D721Med (cell line): ENCODE measurements around the gene TMEM255B.

Source experiments
- DNase-seq: peaks from one replicate; pipeline ENCODE4 v3.0.0; 2011; ENCODE audit warnings: low spot score; ENCODE audit not compliant: insufficient read length
- FAIRE-seq: peaks from 2 replicates; lab custom pipeline; 2011; peaks lifted over from hg19 to GRCh38; lab: Jason Lieb, UNC
- TF ChIP-seq, protein P1 (sequence below): IDR thresholded peaks from 2 replicates; pipeline ENCODE4 v1.5.1; 2012; ENCODE audit warnings: mild to moderate bottlenecking, control low read depth; ENCODE audit not compliant: insufficient read depth; ENCODE audit errors: missing control alignments

TMEM255B gene

DNA sequence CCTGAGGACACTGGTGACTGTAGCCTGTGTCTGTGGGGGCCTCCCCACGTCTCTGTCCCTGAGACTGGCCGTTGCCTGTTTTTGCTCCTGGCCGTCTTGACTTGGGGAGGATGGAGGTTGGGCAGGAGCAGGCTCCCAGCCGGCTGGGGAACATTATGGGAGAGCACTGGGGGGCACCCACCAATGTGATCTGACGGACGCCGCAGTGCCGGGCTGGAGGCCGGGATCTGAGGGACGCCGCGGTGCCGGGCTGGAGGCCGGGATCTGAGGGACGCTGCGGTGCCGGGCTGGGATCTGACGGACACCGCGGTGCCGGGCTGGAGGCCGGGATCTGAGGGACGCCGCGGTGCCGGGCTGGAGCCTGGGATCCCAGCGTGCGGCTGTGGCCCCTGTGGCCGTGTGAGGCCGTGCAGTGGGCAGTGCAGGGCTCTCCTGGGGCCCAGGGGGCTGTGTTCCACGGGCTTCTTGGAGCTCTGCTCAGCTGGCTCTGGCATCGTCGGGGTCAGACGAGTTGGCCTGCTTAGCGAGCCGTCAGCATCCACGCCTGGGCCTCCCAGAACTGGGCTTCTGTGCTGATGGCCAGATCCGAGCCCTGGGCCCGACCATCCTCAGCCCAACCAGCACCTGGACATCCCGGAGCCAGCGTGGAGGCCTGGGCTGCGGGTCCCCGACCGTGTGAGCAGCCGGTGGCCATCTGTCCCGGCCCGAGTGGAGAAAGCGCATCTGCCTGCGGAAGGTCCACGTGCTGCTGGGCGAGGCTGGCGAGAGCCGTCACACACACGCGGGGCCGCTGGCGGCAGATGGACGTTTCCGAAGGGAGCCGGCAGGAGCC, 59.0 kb downstream of the TMEM255B start:
- FAIRE-seq, result no peak
- DNase-seq, result no peak
- TF ChIP-seq, protein P1, sequence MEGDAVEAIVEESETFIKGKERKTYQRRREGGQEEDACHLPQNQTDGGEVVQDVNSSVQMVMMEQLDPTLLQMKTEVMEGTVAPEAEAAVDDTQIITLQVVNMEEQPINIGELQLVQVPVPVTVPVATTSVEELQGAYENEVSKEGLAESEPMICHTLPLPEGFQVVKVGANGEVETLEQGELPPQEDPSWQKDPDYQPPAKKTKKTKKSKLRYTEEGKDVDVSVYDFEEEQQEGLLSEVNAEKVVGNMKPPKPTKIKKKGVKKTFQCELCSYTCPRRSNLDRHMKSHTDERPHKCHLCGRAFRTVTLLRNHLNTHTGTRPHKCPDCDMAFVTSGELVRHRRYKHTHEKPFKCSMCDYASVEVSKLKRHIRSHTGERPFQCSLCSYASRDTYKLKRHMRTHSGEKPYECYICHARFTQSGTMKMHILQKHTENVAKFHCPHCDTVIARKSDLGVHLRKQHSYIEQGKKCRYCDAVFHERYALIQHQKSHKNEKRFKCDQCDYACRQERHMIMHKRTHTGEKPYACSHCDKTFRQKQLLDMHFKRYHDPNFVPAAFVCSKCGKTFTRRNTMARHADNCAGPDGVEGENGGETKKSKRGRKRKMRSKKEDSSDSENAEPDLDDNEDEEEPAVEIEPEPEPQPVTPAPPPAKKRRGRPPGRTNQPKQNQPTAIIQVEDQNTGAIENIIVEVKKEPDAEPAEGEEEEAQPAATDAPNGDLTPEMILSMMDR, result no peak

DNA sequence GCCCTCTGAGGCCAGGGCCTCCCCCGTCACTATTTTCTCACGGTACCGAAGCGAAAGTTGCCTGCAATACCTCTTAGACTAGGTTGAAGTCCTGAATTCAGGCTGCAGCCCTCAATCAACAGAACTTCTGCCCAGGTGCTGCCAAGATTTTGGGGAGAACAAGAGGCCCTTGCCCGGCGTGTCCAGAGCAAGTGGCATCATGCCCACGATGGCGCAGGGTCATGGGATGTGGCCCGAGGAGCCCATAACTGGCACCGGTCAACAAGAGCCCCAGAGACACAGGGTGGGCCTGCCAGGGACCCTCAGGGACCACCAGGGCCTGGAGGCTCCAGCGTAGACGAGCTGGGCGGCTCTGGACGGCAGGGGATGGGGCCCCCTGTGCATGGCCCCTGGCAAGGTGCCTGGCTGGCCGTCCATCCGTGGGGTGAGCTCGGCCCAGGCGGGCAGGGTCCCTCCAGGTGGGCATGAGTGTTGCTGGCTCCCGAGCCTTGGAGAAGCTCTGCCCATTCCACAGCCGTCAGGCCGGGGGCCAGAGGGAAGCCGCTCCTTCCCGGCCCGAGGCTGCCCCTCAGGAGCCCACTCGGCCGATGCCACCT, 59.8 kb downstream of the TMEM255B start:
- FAIRE-seq (no peak), DNase-seq (no peak)
- TF ChIP-seq, protein P1, result no peak

DNA sequence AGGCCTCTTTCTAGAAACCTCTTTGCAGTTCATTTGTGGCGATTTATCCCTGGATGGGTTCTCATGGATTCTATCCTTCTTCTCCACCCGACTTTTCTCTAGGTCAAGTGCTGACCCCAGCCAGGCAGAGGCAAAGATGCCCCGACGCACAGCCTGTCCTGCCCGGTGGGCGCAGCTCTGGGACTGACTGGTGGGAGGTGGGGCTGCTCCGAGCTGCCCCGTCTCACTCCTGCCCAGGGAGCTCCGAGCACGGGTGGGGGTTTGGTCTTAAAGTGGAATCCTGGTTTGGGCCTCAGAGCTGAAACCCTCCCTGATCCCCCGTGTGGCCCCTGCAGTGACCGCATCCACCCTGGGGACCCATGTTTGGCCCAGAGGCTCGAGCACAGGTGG, 60.3 kb downstream of the TMEM255B start:
- no peak for DNase-seq
- TF ChIP-seq, protein P1, result no peak
- no peak for FAIRE-seq

DNA sequence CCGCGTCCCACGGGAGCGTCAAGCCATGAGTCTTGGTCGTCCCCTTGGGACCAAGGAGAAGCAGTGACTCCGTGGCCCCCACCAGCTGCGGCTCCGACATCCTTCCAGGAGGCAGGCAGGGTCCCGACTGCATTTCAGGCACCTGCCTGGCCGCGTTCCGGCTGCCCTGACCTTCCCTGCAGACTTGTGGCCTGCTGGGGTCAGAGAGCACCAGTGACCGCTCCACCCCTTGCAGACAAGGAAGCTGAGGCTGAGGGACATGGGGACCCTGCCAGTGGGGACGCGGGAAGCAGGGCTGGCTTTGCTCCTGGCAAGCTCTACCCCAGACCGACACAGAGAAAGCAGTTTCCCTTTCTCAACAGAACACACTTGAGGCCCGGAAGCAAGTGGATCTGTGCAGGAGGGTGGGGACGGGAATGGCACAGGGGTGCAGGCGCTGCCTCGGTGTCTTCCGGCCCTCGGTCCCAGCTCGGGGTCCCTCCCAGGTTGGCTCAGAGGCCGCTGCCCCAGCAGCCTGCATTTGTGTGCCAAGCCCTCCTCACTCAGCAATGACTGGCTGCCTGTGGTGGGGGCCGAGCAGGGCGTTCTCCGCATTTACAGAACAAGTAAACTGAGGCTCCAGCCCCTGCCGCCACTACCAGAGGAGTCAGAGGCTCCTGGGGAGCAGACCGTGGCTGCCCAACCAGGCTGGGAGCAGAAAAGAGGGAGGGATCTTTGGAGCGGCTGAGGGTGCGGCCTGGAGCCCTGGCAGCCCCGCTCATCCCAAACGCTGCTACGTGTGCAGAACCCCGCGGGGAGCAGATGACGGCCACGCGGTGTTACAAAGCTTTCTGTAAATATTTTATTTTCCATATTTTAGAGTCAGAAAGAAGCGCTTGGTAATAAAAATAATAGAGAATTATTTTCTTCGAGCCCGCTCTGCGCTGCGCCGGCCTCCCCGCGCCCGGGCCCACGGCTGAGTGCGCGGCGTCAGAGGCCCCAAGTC, 61.0 kb downstream of the TMEM255B start:
- FAIRE-seq (no peak), DNase-seq (no peak)
- TF ChIP-seq, protein P1, result no peak

DNA sequence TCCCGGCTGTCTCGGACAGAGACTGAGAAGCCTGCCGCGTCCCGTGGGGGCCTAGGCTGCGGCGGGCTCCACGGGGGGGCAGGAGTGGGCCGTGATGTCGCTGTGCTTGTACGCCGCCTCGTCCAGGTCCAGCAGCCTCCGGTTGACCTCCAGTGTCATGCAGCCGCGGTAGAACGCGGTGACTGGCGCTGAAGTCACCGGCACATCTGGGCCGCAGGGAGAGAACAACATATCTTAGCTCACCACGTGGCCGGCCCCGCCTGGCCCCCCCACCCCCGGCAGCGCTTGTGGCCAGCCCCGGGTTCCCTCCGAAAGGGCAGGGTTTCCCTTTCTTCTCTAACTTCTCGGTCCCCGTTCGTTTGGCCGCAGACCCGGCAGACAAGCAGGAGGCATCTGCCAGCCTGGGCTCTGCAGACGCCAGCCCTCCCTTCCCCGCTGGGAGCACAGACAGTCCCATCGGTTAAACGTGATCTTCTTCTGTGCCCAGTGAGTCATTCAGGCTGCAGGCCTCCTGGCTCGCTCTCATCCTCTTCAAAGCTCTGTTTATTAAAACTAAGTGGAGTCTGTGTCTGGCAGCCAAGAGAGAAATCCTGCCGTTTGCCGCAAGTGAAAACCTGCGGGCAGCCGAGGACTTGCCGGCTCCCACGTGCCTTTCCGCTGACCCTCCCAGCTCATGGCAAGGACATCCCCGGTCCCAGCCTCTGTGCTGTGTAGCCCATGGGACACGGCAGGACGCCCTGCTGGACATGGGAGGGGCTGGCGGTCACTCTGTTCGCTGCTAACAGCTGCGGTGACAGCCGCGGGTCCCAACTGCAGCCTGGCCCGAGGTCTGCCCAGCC, 62.0 kb downstream of the TMEM255B start:
- FAIRE-seq, result no peak
- TF ChIP-seq, protein P1, result no peak
- DNase-seq, result no peak

DNA sequence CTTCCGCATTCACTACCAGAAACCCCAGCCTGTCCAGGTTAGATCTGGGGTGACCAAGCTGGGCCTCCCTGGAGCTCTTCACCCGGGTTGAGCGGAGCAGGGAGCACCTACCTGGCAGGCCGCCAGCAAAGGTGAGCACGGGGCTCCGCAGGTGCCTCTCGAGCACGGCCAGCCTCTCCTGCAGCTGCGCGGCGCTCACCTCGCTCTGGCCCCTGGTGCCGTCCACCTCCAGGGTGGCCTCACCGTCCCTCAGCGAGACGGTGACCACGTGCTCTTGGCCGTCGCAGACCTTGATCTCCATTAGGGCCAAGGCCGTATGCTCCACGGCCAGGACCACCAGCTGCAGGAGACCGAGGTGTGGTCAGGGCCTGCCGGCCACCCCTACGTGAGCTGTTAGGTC, 62.8 kb downstream of the TMEM255B start:
- TF ChIP-seq, protein P1, result no peak
- DNase-seq (no peak), FAIRE-seq (no peak)
